Measurements from ENCODE around the gene IL34.

DNA sequence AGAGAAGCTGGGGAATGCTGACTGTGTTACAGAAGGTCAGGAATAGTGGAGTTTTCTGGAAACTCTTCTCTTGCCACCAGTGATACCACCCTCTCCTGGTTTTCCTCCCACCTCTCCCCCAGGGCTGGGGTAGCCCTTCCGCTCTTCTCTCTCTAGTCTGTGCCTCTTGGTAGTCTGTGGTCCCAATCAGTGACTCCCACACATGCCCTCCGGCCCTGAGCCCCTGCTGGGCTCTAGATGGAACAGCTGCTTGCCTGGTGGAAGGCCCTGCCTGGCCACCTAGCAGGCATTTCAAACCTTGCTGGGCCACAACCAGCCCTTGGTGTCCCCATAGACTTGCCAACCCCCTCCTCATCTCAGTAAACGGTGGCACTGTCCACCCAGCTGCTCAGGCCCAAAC lies 54.7 kb downstream of the IL34 start:
- TF ChIP-seq, protein P1, sequence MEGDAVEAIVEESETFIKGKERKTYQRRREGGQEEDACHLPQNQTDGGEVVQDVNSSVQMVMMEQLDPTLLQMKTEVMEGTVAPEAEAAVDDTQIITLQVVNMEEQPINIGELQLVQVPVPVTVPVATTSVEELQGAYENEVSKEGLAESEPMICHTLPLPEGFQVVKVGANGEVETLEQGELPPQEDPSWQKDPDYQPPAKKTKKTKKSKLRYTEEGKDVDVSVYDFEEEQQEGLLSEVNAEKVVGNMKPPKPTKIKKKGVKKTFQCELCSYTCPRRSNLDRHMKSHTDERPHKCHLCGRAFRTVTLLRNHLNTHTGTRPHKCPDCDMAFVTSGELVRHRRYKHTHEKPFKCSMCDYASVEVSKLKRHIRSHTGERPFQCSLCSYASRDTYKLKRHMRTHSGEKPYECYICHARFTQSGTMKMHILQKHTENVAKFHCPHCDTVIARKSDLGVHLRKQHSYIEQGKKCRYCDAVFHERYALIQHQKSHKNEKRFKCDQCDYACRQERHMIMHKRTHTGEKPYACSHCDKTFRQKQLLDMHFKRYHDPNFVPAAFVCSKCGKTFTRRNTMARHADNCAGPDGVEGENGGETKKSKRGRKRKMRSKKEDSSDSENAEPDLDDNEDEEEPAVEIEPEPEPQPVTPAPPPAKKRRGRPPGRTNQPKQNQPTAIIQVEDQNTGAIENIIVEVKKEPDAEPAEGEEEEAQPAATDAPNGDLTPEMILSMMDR (IDR thresholded peaks at IDR 0.05; ENCODE audit: poor library complexity, severe bottlenecking), result no peak
- TF ChIP-seq TAF1 (IDR thresholded peaks at IDR 0.05; ENCODE audit: low read depth) (no peak), POLR2AphosphoS5 (IDR thresholded peaks at IDR 0.05) (no peak), EZH2 (IDR thresholded peaks at IDR 0.05; ENCODE audit: borderline replicate concordance, insufficient read depth, low read length, poor library complexity, severe bottlenecking) (no peak), MXI1 (conservative IDR thresholded peaks at IDR 0.05; ENCODE audit: poor library complexity, severe bottlenecking) (no peak)

Data from neural cell (in vitro differentiated cells).